ENCODE measurements around the gene GPC6.

- no peak for TF ChIP-seq CTBP1 (IDR thresholded peaks at IDR 0.05; ENCODE audit: borderline replicate concordance)
- TF ChIP-seq TARDBP (IDR thresholded peaks at IDR 0.05), result no peak
- no peak for TF ChIP-seq ARNT (IDR thresholded peaks at IDR 0.05)
- no peak for TF ChIP-seq LEF1 (IDR thresholded peaks at IDR 0.05; ENCODE audit: borderline replicate concordance)
- TF ChIP-seq ELF4 (IDR thresholded peaks at IDR 0.05), result no peak
- no peak for TF ChIP-seq ZNF384 (IDR thresholded peaks at IDR 0.05)
These were observed 24.5 kb upstream of the GPC6 start for GRCh38 chr13:93201992-93202558.
